GM19025 (cell line): ENCODE data around the gene FOS.
"Not testable (repeated sequence)": the region's sequence is repeated elsewhere in the genome, so short reads cannot be mapped to it uniquely, and the experiment has no call there.

ENCODE experiments used
- ATAC-seq: cut with Tn5 transposase; IDR thresholded peaks from one replicate; pipeline ENCODE4 v1.9.1; 2021; ENCODE audit warnings: mild to moderate bottlenecking, low read depth, moderate library complexity; ENCODE audit not compliant: unreplicated experiment

The FOS gene

GRCh38 chr14:75278422-75279152 lies at the start of gene FOS:
Gene FOS (plus strand): TSS chr14:75278828. CDS start chr14:75278983, 155 bp downstream.
- peak; percentile 86 for ATAC-seq

GRCh38 chr14:75229661-75230139 lies 48.9 kb upstream of the FOS start:
- ATAC-seq, result no peak

GRCh38 chr14:75230140-75230792 lies 48.4 kb upstream of the FOS start:
- no peak for ATAC-seq

- ATAC-seq, result no peak
Observed at GRCh38 chr14:75231320-75231719, 47.3 kb upstream of the FOS start.

GRCh38 chr14:75232191-75232590 lies 46.4 kb upstream of the FOS start:
- no peak for ATAC-seq

GRCh38 chr14:75232597-75232996 lies 46.0 kb upstream of the FOS start:
- ATAC-seq, result no peak

GRCh38 chr14:75234173-75235115 lies 44.2 kb upstream of the FOS start:
- ATAC-seq, result no peak

GRCh38 chr14:75235198-75235597 lies 43.4 kb upstream of the FOS start:
- not testable (repeated sequence) for ATAC-seq

- no peak for ATAC-seq
Observed at GRCh38 chr14:75236467-75236866, 42.2 kb upstream of the FOS start.

- no peak for ATAC-seq
Observed at GRCh38 chr14:75236901-75237419, 41.7 kb upstream of the FOS start.

GRCh38 chr14:75238756-75239455 lies 39.7 kb upstream of the FOS start:
- ATAC-seq, result no peak

GRCh38 chr14:75240781-75241180 lies 37.8 kb upstream of the FOS start:
- no peak for ATAC-seq

GRCh38 chr14:75242546-75243273 lies 35.9 kb upstream of the FOS start:
- ATAC-seq, result no peak

- no peak for ATAC-seq
Observed at GRCh38 chr14:75244121-75244520, 34.5 kb upstream of the FOS start.

- ATAC-seq, result no peak
Observed at GRCh38 chr14:75246546-75247285, 31.9 kb upstream of the FOS start.

GRCh38 chr14:75247286-75247922 lies 31.2 kb upstream of the FOS start:
- ATAC-seq, result no peak

- ATAC-seq, result no peak
Observed at GRCh38 chr14:75247939-75248338, 30.7 kb upstream of the FOS start.

GRCh38 chr14:75249251-75249957 lies 29.2 kb upstream of the FOS start:
- ATAC-seq, result peak; percentile 90
